GM12865 (cell line): ENCODE measurements around the gene CRYBA4.

Experiments
- DNase-seq: peaks from one replicate; pipeline ENCODE4 v3.0.0; 2010; ENCODE audit warnings: low read depth
- H3K4me3 ChIP-seq: 2 replicates; pipeline ENCODE4 v1.5.1; 2011; ENCODE audit warnings: mild to moderate bottlenecking, low read depth, low read length, control low read depth
- TF ChIP-seq, protein P1 (sequence below): IDR thresholded peaks from 2 replicates; pipeline ENCODE4 v1.5.1; 2011; ENCODE audit warnings: low read length, control low read depth, low read depth, inconsistent platforms; ENCODE audit not compliant: insufficient read depth; ENCODE audit errors: missing control alignments

The CRYBA4 gene

DNA sequence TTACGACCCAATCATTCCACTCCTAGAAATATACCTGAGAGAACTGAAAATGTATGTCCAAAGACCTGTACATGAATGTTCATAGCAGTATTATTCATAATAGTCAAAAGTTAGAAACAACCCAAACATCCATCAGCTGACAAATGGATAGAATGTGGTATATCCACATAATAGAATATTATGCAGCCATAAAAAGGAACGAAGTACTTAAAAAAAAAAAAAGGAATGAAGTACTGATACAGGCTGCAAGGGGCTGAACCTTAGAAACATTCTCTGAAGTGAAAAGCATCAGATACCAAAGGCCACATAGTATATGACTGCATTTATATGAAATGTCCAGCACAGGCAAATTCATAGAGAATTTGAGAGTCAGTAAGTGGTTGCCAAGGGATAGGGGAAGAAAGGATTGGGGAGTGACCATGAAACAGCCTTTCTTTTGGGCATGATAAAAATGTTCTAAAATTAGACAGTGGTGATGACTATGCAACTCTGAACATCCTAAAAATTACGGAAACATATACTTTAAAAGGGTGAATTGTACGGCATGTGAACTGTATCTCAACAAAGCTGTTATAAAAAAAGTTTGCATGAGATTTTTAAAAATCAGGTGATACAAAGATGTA is 33.7 kb upstream of the CRYBA4 start:
- TF ChIP-seq, protein P1, sequence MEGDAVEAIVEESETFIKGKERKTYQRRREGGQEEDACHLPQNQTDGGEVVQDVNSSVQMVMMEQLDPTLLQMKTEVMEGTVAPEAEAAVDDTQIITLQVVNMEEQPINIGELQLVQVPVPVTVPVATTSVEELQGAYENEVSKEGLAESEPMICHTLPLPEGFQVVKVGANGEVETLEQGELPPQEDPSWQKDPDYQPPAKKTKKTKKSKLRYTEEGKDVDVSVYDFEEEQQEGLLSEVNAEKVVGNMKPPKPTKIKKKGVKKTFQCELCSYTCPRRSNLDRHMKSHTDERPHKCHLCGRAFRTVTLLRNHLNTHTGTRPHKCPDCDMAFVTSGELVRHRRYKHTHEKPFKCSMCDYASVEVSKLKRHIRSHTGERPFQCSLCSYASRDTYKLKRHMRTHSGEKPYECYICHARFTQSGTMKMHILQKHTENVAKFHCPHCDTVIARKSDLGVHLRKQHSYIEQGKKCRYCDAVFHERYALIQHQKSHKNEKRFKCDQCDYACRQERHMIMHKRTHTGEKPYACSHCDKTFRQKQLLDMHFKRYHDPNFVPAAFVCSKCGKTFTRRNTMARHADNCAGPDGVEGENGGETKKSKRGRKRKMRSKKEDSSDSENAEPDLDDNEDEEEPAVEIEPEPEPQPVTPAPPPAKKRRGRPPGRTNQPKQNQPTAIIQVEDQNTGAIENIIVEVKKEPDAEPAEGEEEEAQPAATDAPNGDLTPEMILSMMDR: no peak
- H3K4me3 ChIP-seq: no peak overlapping the region
- no peak for DNase-seq

DNA sequence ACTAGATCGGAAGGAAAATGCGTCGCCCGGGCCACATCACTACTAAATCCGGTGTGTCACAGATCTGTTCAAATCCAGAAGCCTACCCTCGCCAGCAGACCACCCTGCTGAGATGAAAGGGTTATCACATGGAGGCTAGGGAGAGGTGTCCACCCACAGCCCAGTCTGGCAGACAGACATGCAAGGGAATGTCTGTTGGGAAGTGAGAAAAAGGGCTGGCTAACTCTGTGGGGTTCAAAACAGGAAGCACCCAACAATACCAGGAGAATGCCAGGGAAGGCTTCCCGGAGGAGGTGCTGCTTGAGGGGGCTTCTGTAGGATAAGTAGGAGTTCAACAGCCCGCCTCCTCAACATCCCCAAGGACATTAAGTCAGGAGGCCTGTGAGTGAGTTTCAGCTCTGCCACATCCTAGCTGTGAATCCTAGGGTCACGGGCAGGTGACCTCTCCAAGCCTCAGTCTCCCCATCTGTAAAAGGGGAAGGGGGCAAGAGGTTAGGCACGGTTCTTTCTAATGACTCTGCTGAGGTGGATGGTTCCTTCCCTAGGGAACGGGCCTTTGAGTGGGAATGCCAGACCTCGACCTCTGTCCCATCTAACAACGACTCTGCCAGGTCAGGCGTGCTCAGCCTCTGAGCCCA is 32.9 kb upstream of the CRYBA4 start:
- DNase-seq: no peak
- TF ChIP-seq, protein P1: no peak
- peak overlapping the region; percentile 85 for H3K4me3 ChIP-seq

DNA sequence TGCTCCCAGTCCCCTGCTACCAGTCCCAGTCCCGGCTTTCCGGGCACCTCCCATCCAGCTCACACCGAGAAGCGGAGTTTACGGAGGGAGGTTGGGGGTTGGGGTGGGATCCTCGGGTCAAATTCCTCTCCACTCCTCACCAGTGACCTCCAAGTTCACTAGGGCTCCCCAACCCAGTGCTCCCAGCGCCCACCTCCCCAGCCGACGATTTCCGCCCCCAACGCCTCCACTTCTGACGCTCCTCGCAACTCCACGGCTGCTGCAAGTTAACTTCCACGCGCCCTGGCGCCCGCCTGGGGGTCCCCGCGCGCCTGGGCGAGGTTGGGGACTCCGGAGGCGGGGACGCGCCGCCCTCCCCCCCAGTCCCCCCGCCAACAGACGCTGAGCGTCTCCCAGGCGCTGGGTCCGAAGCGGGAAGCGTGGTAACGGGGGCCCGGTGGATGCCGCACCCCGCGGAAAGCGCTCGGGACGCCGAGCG is 32.4 kb upstream of the CRYBA4 start:
- peak; percentile 29 for DNase-seq
- peak overlapping the region; percentile 85 for H3K4me3 ChIP-seq
- TF ChIP-seq, protein P1: no peak

DNA sequence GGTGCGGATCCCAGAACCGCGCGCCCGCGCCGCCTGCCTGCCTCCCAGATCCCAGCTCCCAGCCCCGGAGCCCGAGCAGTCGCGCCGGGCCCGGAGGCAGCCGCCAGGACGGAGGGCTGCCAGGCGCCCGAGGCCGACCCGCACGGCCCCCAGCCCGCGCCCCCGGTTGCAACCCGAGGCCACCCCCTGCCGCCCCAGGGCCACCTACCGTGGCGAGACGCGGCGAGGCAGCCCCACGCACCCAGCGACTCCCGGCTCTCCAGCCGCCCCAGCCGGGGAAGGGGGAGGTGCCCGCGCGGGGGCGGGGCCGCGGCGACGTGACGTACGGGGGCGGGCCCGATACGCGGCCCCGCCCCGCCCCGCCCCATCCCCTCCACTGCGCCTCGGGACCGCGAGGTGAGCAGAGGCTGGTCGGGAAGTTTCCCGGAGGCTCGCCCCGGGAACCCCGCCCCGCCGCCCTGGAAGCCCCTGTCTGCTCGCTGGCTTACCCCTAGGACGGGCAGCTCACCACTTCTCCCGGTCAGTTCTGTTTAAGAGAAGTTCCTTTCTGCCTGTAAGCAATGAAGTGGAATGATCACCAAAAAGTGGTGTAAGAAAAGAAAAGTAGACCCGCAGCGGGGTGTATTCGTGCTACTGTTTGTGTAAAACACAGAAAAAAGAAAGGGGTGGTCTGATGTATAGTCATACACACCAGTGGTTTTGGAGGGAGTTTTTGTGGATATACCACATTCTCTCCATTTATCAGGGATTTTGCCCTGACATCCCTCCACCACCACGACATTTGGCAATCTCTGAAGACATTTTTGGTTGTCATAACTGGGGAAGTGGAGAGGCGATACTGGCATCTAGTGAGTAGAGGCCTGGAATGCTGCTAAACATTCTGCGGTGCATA is 31.7 kb upstream of the CRYBA4 start, which contains the start of gene TPST2:
Gene TPST2 (minus strand): TSS at position 288 of the 892 bp plus-strand sequence. CDS start 48,502 bp downstream, outside the sequence.
- TF ChIP-seq, protein P1: no peak
- peak within 1 kb of the TSS; percentile 85 for H3K4me3 ChIP-seq
- DNase-seq: peak; percentile 90

DNA sequence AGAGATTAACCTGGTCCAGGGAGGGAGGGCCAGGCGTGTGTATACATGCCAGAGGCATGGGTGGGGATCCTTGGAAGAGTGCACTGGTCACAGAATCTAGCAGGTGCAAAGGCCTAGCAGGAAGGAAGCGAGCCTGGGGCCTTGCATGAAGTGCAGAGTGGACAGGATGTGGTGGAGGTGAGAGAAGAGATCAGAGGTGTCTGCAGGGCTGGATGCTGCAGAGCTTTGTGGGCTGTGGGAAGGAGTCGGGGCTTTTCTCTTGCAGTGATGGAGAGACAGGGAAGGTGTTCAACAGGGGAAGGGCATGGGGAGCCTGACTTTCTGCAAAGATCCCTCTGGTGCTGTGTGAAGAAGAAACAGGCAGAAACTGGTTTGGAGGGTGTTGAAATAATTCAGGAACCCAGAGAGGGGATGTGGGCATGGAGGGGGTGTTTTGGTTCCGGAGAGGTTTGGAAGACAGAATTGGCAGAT is 29.3 kb upstream of the CRYBA4 start:
- TF ChIP-seq, protein P1: no peak
- no peak overlapping the region; the same call in 1 of the 2 replicates for H3K4me3 ChIP-seq
- peak; percentile 92 for DNase-seq

DNA sequence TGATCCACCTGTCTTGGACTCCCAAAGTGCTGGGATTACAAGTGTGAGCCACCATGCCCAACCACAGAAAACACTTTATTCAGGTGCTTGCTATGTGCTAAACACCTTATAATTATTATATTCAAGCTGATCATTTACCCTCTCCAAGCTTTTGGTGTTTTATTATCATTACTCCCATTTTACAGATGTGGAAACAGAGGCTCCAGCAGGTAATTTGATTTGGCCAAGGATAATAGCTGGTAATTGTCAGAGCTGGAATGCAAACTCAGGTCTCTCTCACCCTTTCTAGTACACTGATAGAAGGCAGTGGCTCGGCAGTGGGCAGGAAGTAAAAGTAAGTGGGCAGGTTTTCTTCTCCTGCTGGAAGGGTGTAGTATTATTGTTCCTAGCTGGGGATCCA is 28.0 kb upstream of the CRYBA4 start:
- H3K4me3 ChIP-seq: no peak overlapping the region
- TF ChIP-seq, protein P1: no peak
- DNase-seq: no peak
